ENCODE measurements around the gene DOCK2.

DNA sequence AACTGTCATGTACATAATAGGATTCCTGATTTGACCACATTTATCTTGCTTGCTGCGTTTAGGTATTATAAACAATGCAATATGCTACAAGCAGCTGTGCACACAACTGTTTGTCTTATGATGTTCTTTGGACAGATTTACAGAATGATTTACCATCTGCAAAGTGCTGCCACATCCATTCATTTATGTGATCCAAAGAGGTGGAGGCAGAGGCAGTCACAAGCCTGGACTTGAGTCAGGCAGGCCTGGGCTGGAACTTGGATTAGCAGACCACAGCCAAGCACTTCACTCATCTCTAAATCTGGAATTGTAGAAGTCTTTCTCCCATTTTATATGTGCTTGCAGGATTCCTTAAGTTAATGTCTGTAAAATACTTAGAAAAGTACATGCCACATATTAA lies 194.3 kb downstream of the DOCK2 start:
- TF ChIP-seq, protein P1, sequence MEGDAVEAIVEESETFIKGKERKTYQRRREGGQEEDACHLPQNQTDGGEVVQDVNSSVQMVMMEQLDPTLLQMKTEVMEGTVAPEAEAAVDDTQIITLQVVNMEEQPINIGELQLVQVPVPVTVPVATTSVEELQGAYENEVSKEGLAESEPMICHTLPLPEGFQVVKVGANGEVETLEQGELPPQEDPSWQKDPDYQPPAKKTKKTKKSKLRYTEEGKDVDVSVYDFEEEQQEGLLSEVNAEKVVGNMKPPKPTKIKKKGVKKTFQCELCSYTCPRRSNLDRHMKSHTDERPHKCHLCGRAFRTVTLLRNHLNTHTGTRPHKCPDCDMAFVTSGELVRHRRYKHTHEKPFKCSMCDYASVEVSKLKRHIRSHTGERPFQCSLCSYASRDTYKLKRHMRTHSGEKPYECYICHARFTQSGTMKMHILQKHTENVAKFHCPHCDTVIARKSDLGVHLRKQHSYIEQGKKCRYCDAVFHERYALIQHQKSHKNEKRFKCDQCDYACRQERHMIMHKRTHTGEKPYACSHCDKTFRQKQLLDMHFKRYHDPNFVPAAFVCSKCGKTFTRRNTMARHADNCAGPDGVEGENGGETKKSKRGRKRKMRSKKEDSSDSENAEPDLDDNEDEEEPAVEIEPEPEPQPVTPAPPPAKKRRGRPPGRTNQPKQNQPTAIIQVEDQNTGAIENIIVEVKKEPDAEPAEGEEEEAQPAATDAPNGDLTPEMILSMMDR (IDR thresholded peaks at IDR 0.05), result no peak
- TF ChIP-seq POLR2A (IDR thresholded peaks at IDR 0.05), result no peak

Data from uterus (tissue), 2 donors.